GM23338 (cell line): ENCODE measurements around the gene SLC25A13. TPM values are rescaled to one million over a fixed set of nuclear protein-coding genes. Genes with fewer than 3 reads are reported as not detected.

Experiments used
- ATAC-seq: fragments of 200-7000 bp; cut with Tn5 transposase; 3 replicates; pipeline ENCODE4 v1.9.1; 2020
- DNase-seq: peaks from one replicate; pipeline ENCODE4 v3.0.0-alpha.2; 2015; ENCODE audit warnings: low spot score
- H2AFZ ChIP-seq: fragments of 200-600 bp; sonication (generic); 2 replicates; pipeline ENCODE4 v1.8.0; 2016; ENCODE audit warnings: antibody characterized with exemption, mild to moderate bottlenecking, moderate library complexity
- H3F3A ChIP-seq: fragments of 200-600 bp; sonication (generic); replicated peaks from 2 replicates; pipeline ENCODE4 v1.8.0; 2017; ENCODE audit warnings: antibody characterized with exemption, mixed run types, low read depth
- H3K27ac ChIP-seq: fragments of 200-600 bp; sonication (generic); 2 replicates; pipeline ENCODE4 v1.6.1; 2016; ENCODE audit warnings: low read depth
- H3K27me3 ChIP-seq: fragments of 200-600 bp; sonication (generic); 2 replicates; pipeline ENCODE4 v1.8.0; 2016; ENCODE audit warnings: mild to moderate bottlenecking, mixed run types, moderate library complexity; ENCODE audit not compliant: insufficient read depth
- H3K36me3 ChIP-seq: fragments of 200-600 bp; sonication (generic); 2 replicates; pipeline ENCODE4 v1.8.0; 2016; ENCODE audit warnings: mild to moderate bottlenecking; ENCODE audit not compliant: insufficient read depth
- H3K4me1 ChIP-seq: fragments of 200-600 bp; sonication (generic); 2 replicates; pipeline ENCODE4 v1.8.0; 2016; ENCODE audit warnings: mild to moderate bottlenecking, moderate library complexity; ENCODE audit not compliant: insufficient read depth
- H3K4me2 ChIP-seq: fragments of 200-600 bp; sonication (generic); 2 replicates; pipeline ENCODE4 v1.7.1; 2017; ENCODE audit warnings: mixed run types
- H3K4me3 ChIP-seq: fragments of 200-600 bp; sonication (generic); 2 replicates; pipeline ENCODE4 v1.6.1; 2016; ENCODE audit warnings: mixed run types
- H3K79me2 ChIP-seq: fragments of 200-600 bp; sonication (generic); replicated peaks from 2 replicates; pipeline ENCODE4 v1.8.0; 2017; ENCODE audit warnings: mild to moderate bottlenecking; ENCODE audit not compliant: insufficient read depth
- H3K9me2 ChIP-seq: fragments of 200-600 bp; sonication (generic); 2 replicates; pipeline ENCODE4 v1.8.0; 2017; ENCODE audit not compliant: insufficient read depth
- H4K20me1 ChIP-seq: fragments of 200-600 bp; sonication (generic); replicated peaks from 2 replicates; pipeline ENCODE4 v1.8.0; 2017; ENCODE audit warnings: mild to moderate bottlenecking; ENCODE audit not compliant: insufficient read depth
- H3K27ac Mint-ChIP-seq: 2 replicates; pipeline ENCODE4 v1.8.0; 2020; ENCODE audit warnings: inconsistent platforms, mild to moderate bottlenecking, moderate library complexity, mixed read lengths
- H3K27me3 Mint-ChIP-seq: 3 replicates; pipeline ENCODE4 v1.8.0; 2022; ENCODE audit warnings: low read depth, mild to moderate bottlenecking, moderate library complexity, mixed read lengths, inconsistent platforms; ENCODE audit not compliant: insufficient read depth, poor library complexity
- H3K36me3 Mint-ChIP-seq: 3 replicates; pipeline ENCODE4 v1.8.0; 2021; ENCODE audit warnings: low read depth, mild to moderate bottlenecking, inconsistent platforms, moderate library complexity, mixed read lengths
- H3K4me1 Mint-ChIP-seq: 3 replicates; pipeline ENCODE4 v1.8.0; 2020; ENCODE audit warnings: mild to moderate bottlenecking, inconsistent platforms, mixed read lengths
- H3K4me3 Mint-ChIP-seq: 3 replicates; pipeline ENCODE4 v1.8.0; 2021; ENCODE audit warnings: moderate library complexity, mild to moderate bottlenecking, inconsistent platforms, mixed read lengths
- H3K9me3 Mint-ChIP-seq: 3 replicates; pipeline ENCODE4 v1.8.0; 2020; ENCODE audit warnings: moderate library complexity, mild to moderate bottlenecking, inconsistent platforms, mixed read lengths
- CREB1 ChIP-seq: fragments of 250-450 bp; sonication (Bioruptor Pico); IDR thresholded peaks from 2 replicates; pipeline ENCODE4 v1.5.0; 2020; ENCODE audit warnings: low read depth, mild to moderate bottlenecking, moderate library complexity
- CTCF ChIP-seq, 2 experiments: fragments of 200-600 bp in 1 of 2; sonication (generic) in 1 of 2; conservative IDR thresholded peaks; 2 replicates each; pipeline versions ENCODE4 v1.5.1 to v1.6.1; 2016 to 2017; ENCODE audit warnings: antibody characterized with exemption in 2 of 2, low read depth in 2 of 2, mild to moderate bottlenecking in 2 of 2, moderate library complexity in 1 of 2
- ETS1 ChIP-seq: IDR thresholded peaks from 2 replicates; pipeline ENCODE4 v1.6.1; 2016; ENCODE audit warnings: antibody characterized with exemption
- EZH2 ChIP-seq: fragments of 200-600 bp; sonication (generic); IDR thresholded peaks from one replicate; pipeline ENCODE4 v1.8.0; 2017; ENCODE audit warnings: antibody characterized with exemption, mild to moderate bottlenecking, low read depth; ENCODE audit not compliant: unreplicated experiment
- EZH2phosphoT487 ChIP-seq: fragments of 200-600 bp; sonication (generic); IDR thresholded peaks from one replicate; pipeline ENCODE4 v1.8.1; 2018; ENCODE audit warnings: antibody characterized with exemption; ENCODE audit not compliant: unreplicated experiment
- JUNB ChIP-seq: IDR thresholded peaks from one replicate; pipeline ENCODE4 v1.6.1; 2016; ENCODE audit warnings: antibody characterized with exemption; ENCODE audit not compliant: unreplicated experiment
- NANOG ChIP-seq: IDR thresholded peaks from 2 replicates; pipeline ENCODE4 v1.6.1; 2016; ENCODE audit warnings: antibody characterized with exemption, borderline replicate concordance
- POLR2AphosphoS5 ChIP-seq: IDR thresholded peaks from 2 replicates; pipeline ENCODE4 v1.6.1; 2016; ENCODE audit warnings: antibody characterized with exemption, low read depth
- REST ChIP-seq: IDR thresholded peaks from one replicate; pipeline ENCODE4 v1.6.1; 2018; ENCODE audit warnings: antibody characterized with exemption; ENCODE audit not compliant: unreplicated experiment
- STAT1 ChIP-seq: IDR thresholded peaks from one replicate; pipeline ENCODE4 v1.6.1; 2016; ENCODE audit warnings: antibody characterized with exemption; ENCODE audit not compliant: unreplicated experiment
- ZNF114 ChIP-seq: fragments of 250-450 bp; sonication (Bioruptor Pico); IDR thresholded peaks from 2 replicates; pipeline ENCODE4 v1.5.0; 2020; ENCODE audit warnings: mild to moderate bottlenecking, moderate library complexity
- ZNF331 ChIP-seq: fragments of 250-450 bp; sonication (Bioruptor Pico); IDR thresholded peaks from 2 replicates; pipeline ENCODE4 v1.5.0; 2020; ENCODE audit warnings: low read depth, mild to moderate bottlenecking, moderate library complexity
- ZNF462 ChIP-seq: fragments of 250-450 bp; sonication (Bioruptor Pico); IDR thresholded peaks from 2 replicates; pipeline ENCODE4 v1.5.0; 2020; ENCODE audit warnings: mild to moderate bottlenecking, moderate library complexity
- polyA plus RNA-seq: library from polyadenylated mRNA; unstranded; fragments of >200 nt; fragmentation: Nextera tagmentation; extraction: Ambion mirVana; gene quantifications from 2 replicates; pipeline ENCODE4 v1.2.1, GENCODE V29; 2016
- total RNA-seq: library from RNA; depleted of rRNA; stranded (reverse); fragments of >200 nt; shearing (Covaris generic); gene quantifications from 2 replicates; pipeline ENCODE4 v1.2.3, GENCODE V29; 2014

SLC25A13 gene
- total and polyA plus RNA-seq, 2 experiments from 2014 or later = 51.1 to 84.6 TPM

GRCh38 chr7:96354881-96355280 lies 33.0 kb upstream of the SLC25A13 start:
- no peak overlapping the region for H3K27ac Mint-ChIP-seq

More at GRCh38 chr7:96354881-96355280, 33.0 kb upstream of the SLC25A13 start:
- Mint-ChIP-seq H3K36me3 (no peaks in the 10 kb centered on the region), H3K27me3 (no peaks in the 10 kb centered on the region), H3K4me1 (0 out of 3 replicates have a peak, but pooled peaks cover 3% of the 10 kb centered on the region), H3K9me3 (no peaks in the 10 kb centered on the region; the same call in 2 of the 3 replicates), H3K4me3 (no peak overlapping the region)
- Histone ChIP-seq H2AFZ (no peak overlapping the region), H3K36me3 (no peaks in the 10 kb centered on the region), H3K27ac (no peak overlapping the region), H3K4me3 (no peak overlapping the region), H3F3A (no peaks in the 10 kb centered on the region), H3K4me1 (no peaks in the 10 kb centered on the region), H3K9me2 (no peaks in the 10 kb centered on the region), H3K27me3 (no peaks in the 10 kb centered on the region), H3K4me2 (no peak overlapping the region), H4K20me1 (no peaks in the 10 kb centered on the region), H3K79me2 (no peaks in the 10 kb centered on the region)
- DNase-seq (no peak), ATAC-seq (no peak; the same call in 2 of the 3 replicates)
- TF ChIP-seq CTCF (conservative IDR thresholded peaks at IDR 0.05; ENCODE audit: low read depth in 2 of 2) (no peak), REST (no peak), EZH2phosphoT487 (no peak), JUNB (no peak), CREB1 (CRISPR knock-in tag) (no peak), STAT1 (no peak), ZNF114 (CRISPR knock-in tag) (no peak), ETS1 (no peak), ZNF462 (no peak), ZNF331 (no peak), EZH2 (no peak), POLR2AphosphoS5 (no peak), NANOG (no peak)
